Measurements from ENCODE around the gene FOXR2.

DNA sequence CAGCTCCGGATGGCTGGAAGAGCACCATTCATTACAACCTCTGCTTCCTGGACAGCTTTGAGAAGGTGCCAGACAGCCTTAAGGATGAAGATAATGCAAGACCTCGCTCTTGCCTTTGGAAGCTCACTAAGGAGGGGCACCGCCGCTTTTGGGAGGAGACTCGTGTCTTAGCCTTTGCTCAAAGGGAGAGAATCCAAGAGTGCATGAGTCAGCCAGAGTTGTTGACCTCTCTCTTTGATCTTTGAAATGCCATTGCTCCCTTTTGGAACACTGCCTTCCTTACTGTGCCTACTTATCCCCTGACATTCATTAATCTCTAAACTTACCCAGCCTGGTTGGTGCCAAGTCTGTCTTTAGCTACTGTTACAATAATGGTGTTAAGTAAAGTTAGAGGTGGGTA, 1.2 kb downstream of the FOXR2 start:
- no peak for TF ChIP-seq POLR2A (IDR thresholded peaks at IDR 0.05)
- TF ChIP-seq, protein P1, sequence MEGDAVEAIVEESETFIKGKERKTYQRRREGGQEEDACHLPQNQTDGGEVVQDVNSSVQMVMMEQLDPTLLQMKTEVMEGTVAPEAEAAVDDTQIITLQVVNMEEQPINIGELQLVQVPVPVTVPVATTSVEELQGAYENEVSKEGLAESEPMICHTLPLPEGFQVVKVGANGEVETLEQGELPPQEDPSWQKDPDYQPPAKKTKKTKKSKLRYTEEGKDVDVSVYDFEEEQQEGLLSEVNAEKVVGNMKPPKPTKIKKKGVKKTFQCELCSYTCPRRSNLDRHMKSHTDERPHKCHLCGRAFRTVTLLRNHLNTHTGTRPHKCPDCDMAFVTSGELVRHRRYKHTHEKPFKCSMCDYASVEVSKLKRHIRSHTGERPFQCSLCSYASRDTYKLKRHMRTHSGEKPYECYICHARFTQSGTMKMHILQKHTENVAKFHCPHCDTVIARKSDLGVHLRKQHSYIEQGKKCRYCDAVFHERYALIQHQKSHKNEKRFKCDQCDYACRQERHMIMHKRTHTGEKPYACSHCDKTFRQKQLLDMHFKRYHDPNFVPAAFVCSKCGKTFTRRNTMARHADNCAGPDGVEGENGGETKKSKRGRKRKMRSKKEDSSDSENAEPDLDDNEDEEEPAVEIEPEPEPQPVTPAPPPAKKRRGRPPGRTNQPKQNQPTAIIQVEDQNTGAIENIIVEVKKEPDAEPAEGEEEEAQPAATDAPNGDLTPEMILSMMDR (IDR thresholded peaks at IDR 0.05) = no peak

Data from vagina (tissue), 2 donors.